ENCODE results near the gene ADARB1. TPM values are rescaled to one million over a fixed set of nuclear protein-coding genes. Genes with fewer than 3 reads are reported as not detected.

The ADARB1 gene
- total RNA-seq, 2 experiments from 2014 or later: 6.6 to 20.5 TPM

GRCh38 chr21:45117314-45117713 is 42.9 kb downstream of the ADARB1 start:
- Histone ChIP-seq H4K20me1 (ENCODE audit: insufficient read depth, low read length) (no peaks in the 10 kb centered on the region), H3K9me3 (ENCODE audit: low read length) (no peaks in the 10 kb centered on the region), H3K36me3 (ENCODE audit: insufficient read depth, low read length) (no peaks in the 10 kb centered on the region), H3K4me3 (ENCODE audit: low read depth, low read length, poor library complexity, severe bottlenecking) (no peak overlapping the region), H2AFZ (ENCODE audit: low read length) (no peak overlapping the region), H3K27ac (ENCODE audit: low read depth, low read length, poor library complexity, severe bottlenecking) (no peak overlapping the region), H3K79me2 (ENCODE audit: insufficient read depth, low read depth, low read length) (no peaks in the 10 kb centered on the region), H3K9me2 (ENCODE audit: insufficient read depth, low read length) (no peaks in the 10 kb centered on the region), H3K4me1 (ENCODE audit: insufficient read depth, low read length, poor library complexity, severe bottlenecking) (peaks cover 13% of the 10 kb centered on the region), H3K4me2 (ENCODE audit: low read length) (no peak overlapping the region)
- intact Hi-C loops (cut with micrococcal nuclease; ENCODE audit: unreplicated experiment): no loop called here
- no peak for DNase-seq (ENCODE audit: low spot score)
- POLR2A ChIA-PET: interaction anchor here (2.2 kb wide), 1 partner anchor 11 kb away, joined by 12 read pairs; no protein-coding TSS in a partner anchor
- BruUV-seq (replicated peaks): no TSS peak
- TF ChIP-seq EZH2phosphoT487 (IDR thresholded peaks at IDR 0.05; ENCODE audit: borderline replicate concordance, low read depth, low read length): no peak
- TF ChIP-seq, protein P1, sequence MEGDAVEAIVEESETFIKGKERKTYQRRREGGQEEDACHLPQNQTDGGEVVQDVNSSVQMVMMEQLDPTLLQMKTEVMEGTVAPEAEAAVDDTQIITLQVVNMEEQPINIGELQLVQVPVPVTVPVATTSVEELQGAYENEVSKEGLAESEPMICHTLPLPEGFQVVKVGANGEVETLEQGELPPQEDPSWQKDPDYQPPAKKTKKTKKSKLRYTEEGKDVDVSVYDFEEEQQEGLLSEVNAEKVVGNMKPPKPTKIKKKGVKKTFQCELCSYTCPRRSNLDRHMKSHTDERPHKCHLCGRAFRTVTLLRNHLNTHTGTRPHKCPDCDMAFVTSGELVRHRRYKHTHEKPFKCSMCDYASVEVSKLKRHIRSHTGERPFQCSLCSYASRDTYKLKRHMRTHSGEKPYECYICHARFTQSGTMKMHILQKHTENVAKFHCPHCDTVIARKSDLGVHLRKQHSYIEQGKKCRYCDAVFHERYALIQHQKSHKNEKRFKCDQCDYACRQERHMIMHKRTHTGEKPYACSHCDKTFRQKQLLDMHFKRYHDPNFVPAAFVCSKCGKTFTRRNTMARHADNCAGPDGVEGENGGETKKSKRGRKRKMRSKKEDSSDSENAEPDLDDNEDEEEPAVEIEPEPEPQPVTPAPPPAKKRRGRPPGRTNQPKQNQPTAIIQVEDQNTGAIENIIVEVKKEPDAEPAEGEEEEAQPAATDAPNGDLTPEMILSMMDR (conservative IDR thresholded peaks at IDR 0.05; ENCODE audit: low read length): no peak
- CTCF ChIA-PET (ENCODE audit: unreplicated experiment): interaction anchor here (0.6 to 1.0 kb wide), 2 partner anchors 8 to 39 kb away, joined by 3 to 4 read pairs; no protein-coding TSS in a partner anchor

DNA sequence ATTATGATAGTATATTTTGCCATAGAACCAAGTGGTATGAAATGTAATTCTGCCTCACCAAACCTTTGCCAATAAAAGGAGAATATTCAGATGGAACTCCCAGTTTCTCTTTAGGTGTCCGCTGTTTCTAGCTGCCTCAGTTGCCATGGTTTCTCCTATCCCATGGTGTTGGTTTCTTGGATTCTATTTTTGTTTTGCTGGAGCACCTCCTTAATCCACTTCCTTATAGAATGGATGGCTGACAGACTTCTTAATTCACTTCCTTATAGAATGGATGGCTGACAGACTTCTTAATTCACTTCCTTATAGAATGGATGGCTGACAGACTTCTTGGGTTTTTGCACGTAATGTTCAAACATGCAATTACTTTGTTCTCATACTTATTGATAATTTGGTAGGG is 43.7 kb downstream of the ADARB1 start:
- Histone ChIP-seq H3K9me3 (ENCODE audit: low read length) (no peaks in the 10 kb centered on the region), H3K4me1 (ENCODE audit: insufficient read depth, low read length, poor library complexity, severe bottlenecking) (peaks cover 14% of the 10 kb centered on the region), H2AFZ (ENCODE audit: low read length) (no peak overlapping the region), H3K36me3 (ENCODE audit: insufficient read depth, low read length) (no peaks in the 10 kb centered on the region), H3K4me2 (ENCODE audit: low read length) (no peak overlapping the region), H4K20me1 (ENCODE audit: insufficient read depth, low read length) (no peaks in the 10 kb centered on the region), H3K9me2 (ENCODE audit: insufficient read depth, low read length) (no peaks in the 10 kb centered on the region), H3K4me3 (ENCODE audit: low read depth, low read length, poor library complexity, severe bottlenecking) (no peak overlapping the region), H3K27ac (ENCODE audit: low read depth, low read length, poor library complexity, severe bottlenecking) (no peak overlapping the region), H3K79me2 (ENCODE audit: insufficient read depth, low read depth, low read length) (no peaks in the 10 kb centered on the region)
- POLR2A ChIA-PET: no interaction called here
- no peak for TF ChIP-seq EZH2phosphoT487 (IDR thresholded peaks at IDR 0.05; ENCODE audit: borderline replicate concordance, low read depth, low read length)
- TF ChIP-seq, protein P1 (conservative IDR thresholded peaks at IDR 0.05; ENCODE audit: low read length): no peak
- intact Hi-C loops (cut with micrococcal nuclease; ENCODE audit: unreplicated experiment): no loop called here
- no TSS peak for BruUV-seq (replicated peaks)
- CTCF ChIA-PET (ENCODE audit: unreplicated experiment): no interaction called here
- no peak for DNase-seq (ENCODE audit: low spot score)

DNA sequence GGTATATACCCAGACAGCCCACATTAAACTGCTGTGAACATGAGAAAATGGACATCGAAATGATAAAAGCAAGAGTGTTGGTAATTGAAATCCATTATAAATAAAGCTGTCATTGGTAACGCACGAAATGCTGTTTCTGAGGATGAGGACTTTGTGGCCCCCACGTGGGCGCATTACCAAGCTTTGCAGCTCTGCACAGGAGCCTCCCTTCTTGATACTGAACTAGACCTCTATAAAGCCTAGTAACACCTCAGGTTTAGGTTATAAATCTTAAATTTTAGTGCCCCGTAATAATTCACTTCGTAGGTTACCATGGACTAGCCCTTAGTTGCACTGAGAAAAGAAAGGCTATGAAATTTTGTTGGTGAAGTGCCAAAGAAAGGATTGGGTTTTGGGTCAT is 45.4 kb downstream of the ADARB1 start:
- POLR2A ChIA-PET: interaction anchor here (10.5 kb wide), 1 partner anchor 7 kb away, joined by 116 read pairs; no protein-coding TSS in a partner anchor
- H3K27ac ChIP-seq (ENCODE audit: low read depth, low read length, poor library complexity, severe bottlenecking): no peak overlapping the region
- H3K36me3 ChIP-seq (ENCODE audit: insufficient read depth, low read length): no peaks in the 10 kb centered on the region
- H3K4me3 ChIP-seq (ENCODE audit: low read depth, low read length, poor library complexity, severe bottlenecking): no peak overlapping the region
- TF ChIP-seq EZH2phosphoT487 (IDR thresholded peaks at IDR 0.05; ENCODE audit: borderline replicate concordance, low read depth, low read length): no peak
- TF ChIP-seq, protein P1 (conservative IDR thresholded peaks at IDR 0.05; ENCODE audit: low read length): no peak
- H3K79me2 ChIP-seq (ENCODE audit: insufficient read depth, low read depth, low read length): no peaks in the 10 kb centered on the region
- intact Hi-C loops (cut with micrococcal nuclease; ENCODE audit: unreplicated experiment): loop anchor here (10.0 kb wide), 1 partner anchor 325 kb away; no protein-coding TSS in a partner anchor
- BruUV-seq (replicated peaks): no TSS peak
- H4K20me1 ChIP-seq (ENCODE audit: insufficient read depth, low read length): no peaks in the 10 kb centered on the region
- CTCF ChIA-PET (ENCODE audit: unreplicated experiment): no interaction called here
- no peak overlapping the region for H2AFZ ChIP-seq (ENCODE audit: low read length)
- H3K4me1 ChIP-seq (ENCODE audit: insufficient read depth, low read length, poor library complexity, severe bottlenecking): peaks cover 29% of the 10 kb centered on the region
- H3K9me3 ChIP-seq (ENCODE audit: low read length): no peaks in the 10 kb centered on the region
- no peak overlapping the region for H3K4me2 ChIP-seq (ENCODE audit: low read length)
- DNase-seq (ENCODE audit: low spot score): no peak
- H3K9me2 ChIP-seq (ENCODE audit: insufficient read depth, low read length): no peaks in the 10 kb centered on the region

Data from OCI-LY7 (cell line).